Measurements from ENCODE around the gene MAGI3.
"Not testable (repeated sequence)": the region's sequence is repeated elsewhere in the genome, so short reads cannot be mapped to it uniquely, and the experiment has no call there.

The MAGI3 gene

GRCh38 chr1:113717506-113717905, 327.2 kb downstream of the MAGI3 start:
- not testable (repeated sequence) for DNase-seq

- DNase-seq: not testable (repeated sequence)
Observed at GRCh38 chr1:113718621-113719020, 328.3 kb downstream of the MAGI3 start.

DNA sequence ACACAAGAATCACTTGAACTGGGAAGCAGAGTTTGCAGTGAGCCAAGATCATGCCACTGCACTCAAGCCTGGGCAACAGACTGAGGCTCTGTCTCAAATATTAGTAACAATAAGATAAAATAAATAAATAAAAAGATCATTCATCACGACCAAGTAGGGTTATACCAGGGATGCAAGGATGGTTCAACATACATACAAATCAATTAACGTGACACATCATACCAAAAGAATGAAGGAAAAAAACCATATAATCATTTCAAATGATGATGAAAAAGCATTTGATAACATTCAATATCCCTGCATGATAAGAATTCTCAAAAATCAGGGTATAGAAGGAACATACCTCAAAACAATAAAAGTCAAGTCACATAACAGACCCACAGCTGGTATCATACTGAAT, 330.7 kb downstream of the MAGI3 start:
- DNase-seq: no peak

GRCh38 chr1:113732802-113733201, 342.5 kb downstream of the MAGI3 start:
- DNase-seq: no peak

GRCh38 chr1:113734357-113735055, 344.2 kb downstream of the MAGI3 start:
- DNase-seq: no peak
